Measurements from ENCODE around the gene PKDREJ. TPM values are rescaled to one million over a fixed set of nuclear protein-coding genes. Genes with fewer than 3 reads are reported as not detected.

Gene PKDREJ
- total and polyA plus RNA-seq, 2 experiments from 2014 or later, result 0.04 TPM; not detected in 1

DNA sequence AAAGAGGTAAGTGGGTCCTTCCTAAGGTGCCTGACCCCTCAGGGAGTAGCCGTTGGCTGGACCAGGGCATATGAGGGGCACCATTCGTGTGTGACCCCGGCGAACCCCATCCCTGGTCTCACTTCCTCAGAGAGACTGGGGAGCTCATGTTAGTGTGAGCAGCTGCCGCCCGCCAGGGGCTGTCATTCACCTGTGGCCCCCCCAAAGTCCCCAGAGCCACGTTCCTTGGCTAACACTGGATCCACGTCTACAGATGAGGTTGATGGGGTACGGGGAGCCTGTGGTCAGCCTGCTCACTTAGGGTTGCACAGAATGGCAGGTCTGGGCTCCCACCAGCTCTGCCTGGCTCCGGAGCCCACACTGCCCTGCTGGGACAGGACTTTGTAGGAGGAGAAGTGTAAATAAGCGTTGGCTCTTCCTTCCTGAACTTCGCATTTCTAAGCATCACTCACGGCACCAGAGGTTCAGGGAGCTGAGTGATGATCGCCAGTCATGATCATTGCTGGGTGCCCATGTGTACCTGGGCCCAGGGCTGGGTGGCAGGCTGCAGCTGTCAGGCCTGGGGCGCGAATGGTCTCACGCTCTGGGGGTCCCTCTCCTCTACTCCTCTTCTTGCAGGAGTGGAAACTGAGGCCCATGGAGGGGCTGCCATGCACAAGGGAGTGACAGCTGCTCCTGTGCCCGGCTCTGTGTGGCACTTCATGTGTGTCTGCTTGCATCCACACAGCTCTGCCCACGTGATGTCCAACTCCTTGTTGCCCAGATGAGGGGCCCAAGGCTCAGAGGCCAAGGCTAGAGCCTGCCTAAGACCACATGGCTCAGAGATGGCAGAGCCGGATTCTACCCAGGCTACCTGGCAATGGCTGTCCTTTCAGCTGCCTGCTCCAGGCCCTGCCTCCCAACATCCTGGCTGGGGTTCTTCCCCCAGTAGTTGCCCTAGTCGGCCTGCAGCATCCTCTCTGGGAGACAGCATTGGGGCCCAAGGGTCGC, 15.8 kb upstream of the PKDREJ start:
- Histone ChIP-seq H3K36me3 (ENCODE audit: low read depth) (peaks cover 20% of the 10 kb centered on the region), H3K9me2 (ENCODE audit: insufficient read depth) (no peaks in the 10 kb centered on the region), H2AFZ (no peak overlapping the region), H3K4me3 (no peak overlapping the region), H3K27ac (no peak overlapping the region), H3K9me3 (ENCODE audit: low read depth) (no peaks in the 10 kb centered on the region), H4K20me1 (ENCODE audit: insufficient read depth) (no peaks in the 10 kb centered on the region), H3K4me1 (ENCODE audit: insufficient read depth) (no peaks in the 10 kb centered on the region), H3K4me2 (ENCODE audit: unreplicated experiment) (no peak overlapping the region), H3K9ac (no peak overlapping the region), H3K79me2 (ENCODE audit: insufficient read depth) (no peaks in the 10 kb centered on the region), H3F3A (ENCODE audit: insufficient read depth) (no peaks in the 10 kb centered on the region), H3K27me3 (replicated peaks; ENCODE audit: insufficient read depth) (no peaks in the 10 kb centered on the region)
- in situ Hi-C loops (cut with MboI), result no loop called here
- DNase-seq, result no peak
- TF ChIP-seq EZH2phosphoT487 (IDR thresholded peaks at IDR 0.05; ENCODE audit: insufficient read depth, low read depth) (no peak), EZH2 (IDR thresholded peaks at IDR 0.05; ENCODE audit: insufficient read depth, poor library complexity, severe bottlenecking) (no peak)
- 96 to 98% methylated on average over 22 of the region's 22 CpGs for WGBS, 2 experiments (ENCODE audit: low coverage in 1 of 2, low lambda C conversion rate in 2 of 2, missing lambda C conversion rate in 2 of 2)

GRCh38 chr22:46276563-46276962, 13.4 kb upstream of the PKDREJ start:
- no peak overlapping the region for H2AFZ ChIP-seq
- H3K4me3 ChIP-seq, result no peak overlapping the region
- peaks cover 18% of the 10 kb centered on the region for H3K36me3 ChIP-seq (ENCODE audit: low read depth)
- no peak overlapping the region for H3K27ac ChIP-seq
- no peaks in the 10 kb centered on the region for H3F3A ChIP-seq (ENCODE audit: insufficient read depth)
- H4K20me1 ChIP-seq (ENCODE audit: insufficient read depth), result no peaks in the 10 kb centered on the region
- H3K27me3 ChIP-seq (replicated peaks; ENCODE audit: insufficient read depth), result no peaks in the 10 kb centered on the region
- H3K4me2 ChIP-seq (ENCODE audit: unreplicated experiment), result no peak overlapping the region
- TF ChIP-seq EZH2 (IDR thresholded peaks at IDR 0.05; ENCODE audit: insufficient read depth, poor library complexity, severe bottlenecking) (no peak), EZH2phosphoT487 (IDR thresholded peaks at IDR 0.05; ENCODE audit: insufficient read depth, low read depth) (no peak)
- no peak for DNase-seq
- H3K9ac ChIP-seq, result no peak overlapping the region
- H3K79me2 ChIP-seq (ENCODE audit: insufficient read depth), result no peaks in the 10 kb centered on the region
- WGBS, 2 experiments (ENCODE audit: low coverage in 1 of 2, low lambda C conversion rate in 2 of 2, missing lambda C conversion rate in 2 of 2), result 96 to 99% methylated on average over 7 of the region's 7 CpGs
- in situ Hi-C loops (cut with MboI), result no loop called here
- no peaks in the 10 kb centered on the region for H3K9me3 ChIP-seq (ENCODE audit: low read depth)
- no peaks in the 10 kb centered on the region for H3K9me2 ChIP-seq (ENCODE audit: insufficient read depth)
- H3K4me1 ChIP-seq (ENCODE audit: insufficient read depth), result no peaks in the 10 kb centered on the region

- H3K9me2 ChIP-seq (ENCODE audit: insufficient read depth), result no peaks in the 10 kb centered on the region
- no peak overlapping the region for H3K9ac ChIP-seq
- no peaks in the 10 kb centered on the region for H4K20me1 ChIP-seq (ENCODE audit: insufficient read depth)
- H3K4me2 ChIP-seq (ENCODE audit: unreplicated experiment), result no peak overlapping the region
- H3K79me2 ChIP-seq (ENCODE audit: insufficient read depth), result no peaks in the 10 kb centered on the region
- in situ Hi-C loops (cut with MboI), result no loop called here
- H3K9me3 ChIP-seq (ENCODE audit: low read depth), result no peaks in the 10 kb centered on the region
- H3K27me3 ChIP-seq (replicated peaks; ENCODE audit: insufficient read depth), result no peaks in the 10 kb centered on the region
- TF ChIP-seq EZH2phosphoT487 (IDR thresholded peaks at IDR 0.05; ENCODE audit: insufficient read depth, low read depth), result no peak
- no peak for TF ChIP-seq EZH2 (IDR thresholded peaks at IDR 0.05; ENCODE audit: insufficient read depth, poor library complexity, severe bottlenecking)
- no peaks in the 10 kb centered on the region for H3F3A ChIP-seq (ENCODE audit: insufficient read depth)
- no peak for DNase-seq
- no peak overlapping the region for H2AFZ ChIP-seq
- H3K4me1 ChIP-seq (ENCODE audit: insufficient read depth), result no peaks in the 10 kb centered on the region
- H3K4me3 ChIP-seq, result no peak overlapping the region
- no peak overlapping the region for H3K27ac ChIP-seq
- peaks cover 18% of the 10 kb centered on the region for H3K36me3 ChIP-seq (ENCODE audit: low read depth)
- WGBS, 2 experiments (ENCODE audit: low coverage in 1 of 2, low lambda C conversion rate in 2 of 2, missing lambda C conversion rate in 2 of 2), result 68 to 70% methylated on average over 3 of the region's 3 CpGs
Observed at GRCh38 chr22:46275455-46276122, 12.4 kb upstream of the PKDREJ start.

DNA sequence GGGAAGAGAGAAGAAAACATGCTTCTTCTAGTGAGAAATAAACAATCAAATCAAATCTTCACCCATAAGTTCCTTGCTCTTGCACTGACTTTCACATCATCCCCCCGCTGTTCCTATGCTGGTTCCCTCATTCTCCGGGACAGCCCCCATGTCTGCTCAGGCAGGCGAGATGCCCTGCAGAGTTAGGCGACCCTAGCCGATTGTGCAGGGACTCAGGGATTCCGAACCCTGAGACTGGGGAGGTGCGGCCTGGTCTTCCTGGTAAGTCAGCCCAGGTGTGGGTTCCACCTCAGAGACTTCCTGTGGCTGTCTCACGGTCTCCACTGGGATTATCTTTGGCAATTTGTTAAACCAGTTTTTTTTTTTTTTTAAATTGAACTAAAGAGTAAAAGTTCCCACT, 11.2 kb upstream of the PKDREJ start:
- no peak overlapping the region for H2AFZ ChIP-seq
- TF ChIP-seq EZH2phosphoT487 (IDR thresholded peaks at IDR 0.05; ENCODE audit: insufficient read depth, low read depth) (no peak), EZH2 (IDR thresholded peaks at IDR 0.05; ENCODE audit: insufficient read depth, poor library complexity, severe bottlenecking) (no peak)
- no peaks in the 10 kb centered on the region for H3K4me1 ChIP-seq (ENCODE audit: insufficient read depth)
- H3K79me2 ChIP-seq (ENCODE audit: insufficient read depth), result no peaks in the 10 kb centered on the region
- H3K36me3 ChIP-seq (ENCODE audit: low read depth), result peaks cover 18% of the 10 kb centered on the region
- H3K4me2 ChIP-seq (ENCODE audit: unreplicated experiment), result no peak overlapping the region
- H3K9ac ChIP-seq, result no peak overlapping the region
- H3K9me3 ChIP-seq (ENCODE audit: low read depth), result no peaks in the 10 kb centered on the region
- in situ Hi-C loops (cut with MboI), result no loop called here
- no peaks in the 10 kb centered on the region for H4K20me1 ChIP-seq (ENCODE audit: insufficient read depth)
- H3K9me2 ChIP-seq (ENCODE audit: insufficient read depth), result no peaks in the 10 kb centered on the region
- WGBS, 2 experiments (ENCODE audit: low coverage in 1 of 2, low lambda C conversion rate in 2 of 2, missing lambda C conversion rate in 2 of 2), result 92 to 97% methylated on average over 8 of the region's 8 CpGs
- H3K27ac ChIP-seq, result no peak overlapping the region
- no peaks in the 10 kb centered on the region for H3K27me3 ChIP-seq (replicated peaks; ENCODE audit: insufficient read depth)
- no peak for DNase-seq
- H3K4me3 ChIP-seq, result no peak overlapping the region
- no peaks in the 10 kb centered on the region for H3F3A ChIP-seq (ENCODE audit: insufficient read depth)
